HCT116 (cell line): Measurements from ENCODE around the gene RGCC. TPM values are rescaled to one million over a fixed set of nuclear protein-coding genes. Genes with fewer than 3 reads are reported as not detected.

Source experiments
- ATAC-seq: fragments of 200-7000 bp; cut with Tn5 transposase; 2 replicates; pipeline ENCODE4 v1.9.1; 2020; ENCODE audit warnings: mild to moderate bottlenecking, moderate library complexity
- BruUV-seq: library from RNA; stranded (reverse); fragments of 400-500 nt; replicated peaks from 2 replicates; lab custom pipeline; 2021; lab: Mats Ljungman, UMichigan
- CTCF ChIA-PET: fragments of 300-600 bp; sonication (Branson Sonifier 250); formaldehyde crosslinking; loops from one replicate; lab custom pipeline; 2021; ENCODE audit warnings: antibody characterized with exemption; lab: Charles Lee
- POLR2A ChIA-PET: fragments of 300-600, 350-600 bp; sonication (Branson Sonifier 250); formaldehyde crosslinking; loops from one replicate; lab custom pipeline; 2021; ENCODE audit warnings: antibody characterized with exemption; lab: Charles Lee
- RAD21 ChIA-PET, 2 experiments: fragments of 300-600 bp; sonication (Branson Sonifier 250); formaldehyde crosslinking; loops; one replicate each; lab custom pipeline; 2023; ENCODE audit warnings: low total read pairs in 2 of 2; ENCODE audit not compliant: uncharacterized antibody in 2 of 2, unreplicated experiment in 2 of 2, low non-redundant PET in 1 of 2; lab: Charles Lee
- DNase-seq: peaks from one replicate; pipeline ENCODE4 v3.0.0-alpha.2; 2010; ENCODE audit warnings: low read depth, low spot score
- H2AFZ ChIP-seq: fragments of 200-600 bp; shearing (Covaris generic), sonication (generic); 2 replicates; pipeline ENCODE4 v1.6.1; 2017; ENCODE audit warnings: low read depth, mixed run types, mixed read lengths, antibody characterized with exemption, low read length; ENCODE audit not compliant: poor library complexity, severe bottlenecking
- H3K27ac ChIP-seq: 2 replicates; pipeline ENCODE4 v1.5.1; 2012; ENCODE audit warnings: low read depth, low read length
- H3K27me3 ChIP-seq: fragments of 200-600 bp; sonication (generic); 2 replicates; pipeline ENCODE4 v1.6.1; 2016; ENCODE audit warnings: mixed run types, low read length, mixed read lengths; ENCODE audit not compliant: insufficient read depth
- H3K36me3 ChIP-seq, 2 experiments: fragments of 200-500 bp in 1 of 2; fragments of 200-600 bp in 1 of 2; sonication (Bioruptor generic) in 1 of 2; sonication (generic) in 1 of 2; 2 replicates each; pipeline versions ENCODE4 v1.5.1 to v1.6.1; 2014 to 2016; ENCODE audit warnings: low read length in 2 of 2, inconsistent platforms in 1 of 2, mixed read lengths in 1 of 2, mixed run types in 1 of 2; ENCODE audit not compliant: insufficient read depth in 2 of 2, control insufficient read depth in 1 of 2
- H3K4me1 ChIP-seq, 2 experiments: fragments of 200-600 bp in 1 of 2; sonication (generic) in 1 of 2; 2 replicates each; pipeline versions ENCODE4 v1.5.1 to v1.6.1; 2012 to 2017; ENCODE audit warnings: low read length in 2 of 2, inconsistent platforms in 1 of 2, mild to moderate bottlenecking in 1 of 2, mixed read lengths in 1 of 2, mixed run types in 1 of 2, moderate library complexity in 1 of 2; ENCODE audit not compliant: insufficient read depth in 2 of 2, control insufficient read depth in 1 of 2
- H3K4me2 ChIP-seq: fragments of 200-600 bp; sonication (generic); 2 replicates; pipeline ENCODE4 v1.6.1; 2017; ENCODE audit warnings: mixed run types, low read length, mixed read lengths
- H3K4me3 ChIP-seq, 2 experiments: fragments of 200-600 bp in 1 of 2; sonication (generic) in 1 of 2; replicated peaks in 1 of 2; 2 replicates each; pipeline ENCODE4 v1.5.1; 2011 to 2016; ENCODE audit warnings: low read length in 2 of 2, control low read depth in 1 of 2, low read depth in 1 of 2, mild to moderate bottlenecking in 1 of 2, mixed read lengths in 1 of 2, mixed run types in 1 of 2
- H3K79me2 ChIP-seq: fragments of 200-600 bp; sonication (generic); 2 replicates; pipeline ENCODE4 v1.6.1; 2017; ENCODE audit warnings: mild to moderate bottlenecking, mixed run types, low read length, moderate library complexity, mixed read lengths; ENCODE audit not compliant: insufficient read depth
- H3K9ac ChIP-seq: fragments of 200-600 bp; sonication (generic); 2 replicates; pipeline ENCODE4 v1.6.1; 2016; ENCODE audit warnings: low read length, mixed read lengths
- H3K9me2 ChIP-seq: fragments of 200-600 bp; sonication (generic), shearing (Covaris generic); 2 replicates; pipeline ENCODE4 v1.6.1; 2017; ENCODE audit warnings: mixed run types, mild to moderate bottlenecking, moderate library complexity; ENCODE audit not compliant: insufficient read depth
- H3K9me3 ChIP-seq, 2 experiments: fragments of 200-500 bp in 1 of 2; fragments of 200-600 bp in 1 of 2; sonication (Bioruptor generic) in 1 of 2; sonication (generic) in 1 of 2; 2 replicates each; pipeline ENCODE4 v1.6.1; 2014 to 2017; ENCODE audit warnings: low read length in 2 of 2, mixed read lengths in 2 of 2, inconsistent platforms in 1 of 2, low read depth in 1 of 2, mild to moderate bottlenecking in 1 of 2, mixed run types in 1 of 2, moderate library complexity in 1 of 2; ENCODE audit not compliant: control insufficient read depth in 1 of 2, insufficient read depth in 1 of 2
- H4K20me1 ChIP-seq: fragments of 200-600 bp; sonication (generic), shearing (Covaris generic); 2 replicates; pipeline ENCODE4 v1.6.1; 2017; ENCODE audit warnings: mixed run types, mild to moderate bottlenecking, moderate library complexity; ENCODE audit not compliant: insufficient read depth
- CBX3 ChIP-seq: IDR thresholded peaks from 2 replicates; pipeline ENCODE4 v1.6.1; 2012; ENCODE audit warnings: low read depth
- CEBPB ChIP-seq: IDR thresholded peaks from 2 replicates; pipeline ENCODE4 v1.6.1; 2012; ENCODE audit warnings: low read depth
- EGR1 ChIP-seq: IDR thresholded peaks from 2 replicates; pipeline ENCODE4 v1.6.1; 2012; ENCODE audit warnings: low read depth
- ELF1 ChIP-seq: IDR thresholded peaks from 2 replicates; pipeline ENCODE4 v1.6.1; 2012; ENCODE audit warnings: low read depth, borderline replicate concordance
- EZH2 ChIP-seq: fragments of 200-600 bp; sonication (generic); IDR thresholded peaks from 2 replicates; pipeline ENCODE4 v1.6.1; 2017; ENCODE audit warnings: antibody characterized with exemption, mixed run types
- EZH2phosphoT487 ChIP-seq: fragments of 200-600 bp; IDR thresholded peaks from 2 replicates; pipeline ENCODE4 v1.6.1; 2018; ENCODE audit warnings: antibody characterized with exemption, borderline replicate concordance
- FOSL1 ChIP-seq: IDR thresholded peaks from 2 replicates; pipeline ENCODE4 v1.6.1; 2012; ENCODE audit warnings: low read depth
- JUND ChIP-seq: IDR thresholded peaks from 2 replicates; pipeline ENCODE4 v1.6.1; 2012
- POLR2A ChIP-seq: IDR thresholded peaks from 2 replicates; pipeline ENCODE4 v1.7.0; 2011; ENCODE audit warnings: borderline replicate concordance; ENCODE audit not compliant: insufficient read depth, insufficient read length; ENCODE audit errors: extremely low read depth
- RAD21 ChIP-seq: IDR thresholded peaks from 2 replicates; pipeline ENCODE4 v1.6.1; 2012; ENCODE audit warnings: low read depth, mild to moderate bottlenecking
- SIN3A ChIP-seq: IDR thresholded peaks from 2 replicates; pipeline ENCODE4 v1.6.1; 2012; ENCODE audit warnings: low read depth
- SP1 ChIP-seq: IDR thresholded peaks from 2 replicates; pipeline ENCODE4 v1.6.1; 2012; ENCODE audit warnings: low read depth
- SRF ChIP-seq: IDR thresholded peaks from 2 replicates; pipeline ENCODE4 v1.6.1; 2012; ENCODE audit warnings: low read depth
- TCF7L2 ChIP-seq: IDR thresholded peaks from 2 replicates; pipeline ENCODE4 v1.7.0; 2011; ENCODE audit warnings: borderline replicate concordance, inconsistent platforms; ENCODE audit not compliant: insufficient read depth, insufficient read length; ENCODE audit errors: extremely low read depth
- YY1 ChIP-seq: IDR thresholded peaks from 2 replicates; pipeline ENCODE4 v1.6.1; 2011; ENCODE audit warnings: low read length, low read depth, moderate library complexity, mild to moderate bottlenecking; ENCODE audit not compliant: insufficient replicate concordance; ENCODE audit errors: extremely low read depth
- ZFX ChIP-seq: fragments of 450-650 bp; IDR thresholded peaks from 2 replicates; pipeline ENCODE4 v1.6.1; 2017
- intact Hi-C: fragments of 100-400 bp; cut with micrococcal nuclease; formaldehyde crosslinking; loops from 2 replicates; pipeline ENCODE4 v1.10.0; 2022
- total RNA-seq: library from RNA; stranded (reverse); gene quantifications from one replicate; pipeline ENCODE4 v1.2.1, GENCODE V29; 2021; ENCODE audit not compliant: unreplicated experiment
- TF ChIP-seq, protein P1 (sequence below): IDR thresholded peaks from 2 replicates; pipeline ENCODE4 v1.6.1; 2012
- TF ChIP-seq, protein P2 (sequence below): IDR thresholded peaks from 2 replicates; pipeline ENCODE4 v1.6.1; 2012
- TF ChIP-seq, protein P3 (sequence below), 3 experiments: fragments of 200-600 bp in 1 of 3; sonication (generic) in 1 of 3; IDR thresholded peaks in 2 of 3; conservative IDR thresholded peaks in 1 of 3; 2 replicates each; pipeline ENCODE4 v1.5.1; 2012 to 2017; ENCODE audit warnings: low read depth in 2 of 3, low read length in 2 of 3, antibody characterized with exemption in 1 of 3, borderline replicate concordance in 1 of 3, control low read depth in 1 of 3, mild to moderate bottlenecking in 1 of 3, mixed read lengths in 1 of 3, mixed run types in 1 of 3, moderate library complexity in 1 of 3; ENCODE audit not compliant: insufficient read depth in 1 of 3

The RGCC gene
- total RNA-seq, 1 experiment from 2014 or later: 3.2 TPM

DNA sequence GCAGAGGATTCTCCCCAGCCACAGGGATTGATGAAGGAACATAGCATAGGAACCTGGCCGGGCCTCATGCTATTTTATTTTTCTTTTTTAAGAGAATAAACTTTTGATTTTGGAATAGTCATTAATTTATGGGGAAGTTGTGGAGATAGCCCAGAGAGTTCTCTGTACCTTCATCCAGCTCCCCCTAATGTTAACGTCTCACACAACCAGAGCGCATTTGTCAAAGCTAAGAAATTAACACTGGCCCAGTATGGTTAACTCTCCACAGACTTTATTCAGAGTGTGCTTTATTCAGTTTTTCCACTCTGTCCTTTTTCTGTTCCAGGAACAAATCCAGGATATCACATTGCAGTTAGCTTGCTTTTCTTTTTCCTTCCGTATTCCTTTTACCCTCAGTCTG is 59.4 kb downstream of the RGCC start:
- Histone ChIP-seq H3K27me3 (no peaks in the 10 kb centered on the region), H3K4me1 (no peaks in the 10 kb centered on the region), H3K9me2 (no peaks in the 10 kb centered on the region), H4K20me1 (no peaks in the 10 kb centered on the region), H3K9me3 (no peaks in the 10 kb centered on the region), H2AFZ (no peak overlapping the region), H3K4me2 (no peak overlapping the region), H3K9ac (no peak overlapping the region), H3K36me3 (no peaks in the 10 kb centered on the region), H3K79me2 (no peaks in the 10 kb centered on the region), H3K4me3 (no peak overlapping the region), H3K27ac (no peak overlapping the region)
- intact Hi-C loops: no loop called here
- ChIA-PET POLR2A (no interaction called here), CTCF (no interaction called here), RAD21 (no interaction called here)
- BruUV-seq: no TSS peak
- TF ChIP-seq EZH2: no peak
- TF ChIP-seq POLR2A: no peak
- TF ChIP-seq EZH2phosphoT487: no peak
- no peak for TF ChIP-seq RAD21
- TF ChIP-seq TCF7L2: no peak
- no peak for TF ChIP-seq CBX3
- no peak for TF ChIP-seq SRF
- no peak for TF ChIP-seq SIN3A
- TF ChIP-seq, protein P1, sequence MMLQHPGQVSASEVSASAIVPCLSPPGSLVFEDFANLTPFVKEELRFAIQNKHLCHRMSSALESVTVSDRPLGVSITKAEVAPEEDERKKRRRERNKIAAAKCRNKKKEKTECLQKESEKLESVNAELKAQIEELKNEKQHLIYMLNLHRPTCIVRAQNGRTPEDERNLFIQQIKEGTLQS: no peak
- TF ChIP-seq YY1: no peak
- no peak for TF ChIP-seq ZFX
- TF ChIP-seq JUND: no peak
- TF ChIP-seq, protein P2, sequence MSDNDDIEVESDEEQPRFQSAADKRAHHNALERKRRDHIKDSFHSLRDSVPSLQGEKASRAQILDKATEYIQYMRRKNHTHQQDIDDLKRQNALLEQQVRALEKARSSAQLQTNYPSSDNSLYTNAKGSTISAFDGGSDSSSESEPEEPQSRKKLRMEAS: no peak
- TF ChIP-seq ELF1: no peak
- no peak for TF ChIP-seq SP1
- TF ChIP-seq CEBPB: no peak
- TF ChIP-seq, protein P3, sequence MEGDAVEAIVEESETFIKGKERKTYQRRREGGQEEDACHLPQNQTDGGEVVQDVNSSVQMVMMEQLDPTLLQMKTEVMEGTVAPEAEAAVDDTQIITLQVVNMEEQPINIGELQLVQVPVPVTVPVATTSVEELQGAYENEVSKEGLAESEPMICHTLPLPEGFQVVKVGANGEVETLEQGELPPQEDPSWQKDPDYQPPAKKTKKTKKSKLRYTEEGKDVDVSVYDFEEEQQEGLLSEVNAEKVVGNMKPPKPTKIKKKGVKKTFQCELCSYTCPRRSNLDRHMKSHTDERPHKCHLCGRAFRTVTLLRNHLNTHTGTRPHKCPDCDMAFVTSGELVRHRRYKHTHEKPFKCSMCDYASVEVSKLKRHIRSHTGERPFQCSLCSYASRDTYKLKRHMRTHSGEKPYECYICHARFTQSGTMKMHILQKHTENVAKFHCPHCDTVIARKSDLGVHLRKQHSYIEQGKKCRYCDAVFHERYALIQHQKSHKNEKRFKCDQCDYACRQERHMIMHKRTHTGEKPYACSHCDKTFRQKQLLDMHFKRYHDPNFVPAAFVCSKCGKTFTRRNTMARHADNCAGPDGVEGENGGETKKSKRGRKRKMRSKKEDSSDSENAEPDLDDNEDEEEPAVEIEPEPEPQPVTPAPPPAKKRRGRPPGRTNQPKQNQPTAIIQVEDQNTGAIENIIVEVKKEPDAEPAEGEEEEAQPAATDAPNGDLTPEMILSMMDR (IDR thresholded peaks at IDR 0.05 in 2 of 3, conservative IDR thresholded peaks at IDR 0.05 in 1 of 3; ENCODE audit: borderline replicate concordance in 1 of 3, insufficient read depth in 1 of 3, low read depth in 2 of 3, low read length in 2 of 3): no peak
- no peak for TF ChIP-seq EGR1
- no peak for TF ChIP-seq FOSL1
- ATAC-seq: no peak
- DNase-seq: no peak
